HTERT RPE-1 (cell line): Measurements from ENCODE around the gene AEBP1.

Source experiments
- in situ Hi-C: fragments of 300-500 bp; cut with MboI; formaldehyde crosslinking; loops from 4 replicates; pipeline ENCODE4 v1.14.3; 2020; ENCODE audit warnings: low sequenced_read_pairs

AEBP1 gene

DNA sequence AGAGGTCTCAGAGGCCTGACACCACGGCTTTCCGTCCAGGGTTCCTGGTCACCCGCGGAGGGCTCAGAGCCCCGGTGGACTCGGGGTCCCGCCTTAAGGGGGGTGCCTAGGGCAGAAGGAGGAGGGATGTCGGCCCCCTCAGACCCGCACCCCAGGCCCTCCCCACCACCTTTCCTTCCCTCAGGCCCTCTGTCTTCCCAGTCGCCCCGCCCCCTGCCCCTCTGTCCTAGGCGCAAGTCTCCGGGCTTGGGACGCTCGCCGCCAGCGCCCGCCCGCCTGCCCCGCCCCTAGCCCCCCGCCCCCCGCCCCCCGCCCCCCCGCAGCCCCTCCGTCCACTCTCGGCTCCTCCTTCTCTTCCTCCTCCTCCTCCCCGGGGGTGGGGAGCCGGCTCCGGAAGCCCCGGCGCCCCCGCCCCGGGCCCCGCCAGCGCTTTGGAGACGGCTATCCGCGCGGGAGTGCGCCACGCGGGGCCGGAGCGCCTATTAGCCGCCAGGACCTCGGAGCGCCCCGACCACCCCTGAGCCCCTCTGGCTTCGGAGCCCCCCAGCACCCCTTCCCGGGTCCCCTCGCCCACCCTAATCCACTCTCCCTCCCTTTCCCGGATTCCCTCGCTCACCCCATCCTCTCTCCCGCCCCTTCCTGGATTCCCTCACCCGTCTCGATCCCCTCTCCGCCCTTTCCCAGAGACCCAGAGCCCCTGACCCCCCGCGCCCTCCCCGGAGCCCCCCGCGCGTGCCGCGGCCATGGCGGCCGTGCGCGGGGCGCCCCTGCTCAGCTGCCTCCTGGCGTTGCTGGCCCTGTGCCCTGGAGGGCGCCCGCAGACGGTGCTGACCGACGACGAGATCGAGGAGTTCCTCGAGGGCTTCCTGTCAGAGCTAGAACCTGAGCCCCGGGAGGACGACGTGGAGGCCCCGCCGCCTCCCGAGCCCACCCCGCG, at the start of gene AEBP1:
AEBP1 (plus strand) TSS at position 423 of the 937 bp plus-strand sequence; CDS start at position 744, 321 bp downstream.
- in situ Hi-C loops = no loop called here

DNA sequence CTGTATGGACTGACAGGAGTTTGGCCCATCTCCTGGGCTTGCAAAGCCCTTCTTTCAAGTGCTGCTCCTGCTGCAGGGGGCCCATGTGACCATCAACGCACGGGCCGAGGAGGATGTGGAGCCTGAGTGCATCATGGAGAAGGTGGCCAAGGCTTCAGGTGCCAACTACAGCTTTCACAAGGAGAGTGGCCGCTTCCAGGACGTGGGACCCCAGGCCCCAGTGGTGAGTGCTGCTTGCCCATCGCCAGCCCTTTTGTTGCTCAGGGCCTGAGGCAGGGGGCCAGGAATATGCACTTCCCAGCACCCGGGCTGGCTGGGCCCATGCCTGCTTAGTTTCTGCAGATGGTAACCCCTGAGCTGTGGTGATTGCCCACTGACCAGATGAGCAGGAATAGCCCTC, 47.5 kb upstream of the AEBP1 start:
- in situ Hi-C loops = no loop called here

DNA sequence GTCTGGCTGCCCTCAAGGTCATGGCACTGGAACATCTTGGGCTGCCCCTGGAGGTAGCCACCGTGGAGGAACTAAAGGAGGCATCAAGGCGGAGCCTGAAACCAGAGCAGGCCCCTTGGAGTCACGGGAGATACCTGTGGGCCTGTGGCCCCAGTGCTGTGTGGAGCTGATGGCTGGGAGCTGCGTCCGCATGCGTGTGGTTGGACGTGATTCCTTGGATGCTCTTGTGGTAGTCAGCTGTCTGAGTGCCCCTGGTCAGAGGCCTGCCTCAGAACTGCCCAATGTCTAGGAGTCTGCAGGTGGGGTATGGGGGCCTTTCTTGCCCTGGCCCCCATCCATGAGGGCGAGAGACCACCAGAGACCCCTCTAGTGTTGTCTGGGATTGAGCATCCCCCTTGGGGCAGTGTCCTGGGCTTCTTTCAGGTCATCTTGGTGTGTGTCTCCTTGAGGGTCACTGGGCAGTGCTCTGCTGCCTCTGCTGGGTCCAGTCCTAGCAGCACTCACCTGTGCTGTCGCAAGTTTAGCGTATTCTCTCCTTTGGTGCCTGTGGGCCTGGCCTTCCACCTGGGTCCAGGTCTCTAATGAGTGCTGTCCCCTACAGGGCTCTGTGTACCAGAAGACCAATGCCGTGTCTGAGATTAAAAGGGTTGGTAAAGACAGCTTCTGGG, 46.8 kb upstream of the AEBP1 start:
- in situ Hi-C loops = no loop called here

DNA sequence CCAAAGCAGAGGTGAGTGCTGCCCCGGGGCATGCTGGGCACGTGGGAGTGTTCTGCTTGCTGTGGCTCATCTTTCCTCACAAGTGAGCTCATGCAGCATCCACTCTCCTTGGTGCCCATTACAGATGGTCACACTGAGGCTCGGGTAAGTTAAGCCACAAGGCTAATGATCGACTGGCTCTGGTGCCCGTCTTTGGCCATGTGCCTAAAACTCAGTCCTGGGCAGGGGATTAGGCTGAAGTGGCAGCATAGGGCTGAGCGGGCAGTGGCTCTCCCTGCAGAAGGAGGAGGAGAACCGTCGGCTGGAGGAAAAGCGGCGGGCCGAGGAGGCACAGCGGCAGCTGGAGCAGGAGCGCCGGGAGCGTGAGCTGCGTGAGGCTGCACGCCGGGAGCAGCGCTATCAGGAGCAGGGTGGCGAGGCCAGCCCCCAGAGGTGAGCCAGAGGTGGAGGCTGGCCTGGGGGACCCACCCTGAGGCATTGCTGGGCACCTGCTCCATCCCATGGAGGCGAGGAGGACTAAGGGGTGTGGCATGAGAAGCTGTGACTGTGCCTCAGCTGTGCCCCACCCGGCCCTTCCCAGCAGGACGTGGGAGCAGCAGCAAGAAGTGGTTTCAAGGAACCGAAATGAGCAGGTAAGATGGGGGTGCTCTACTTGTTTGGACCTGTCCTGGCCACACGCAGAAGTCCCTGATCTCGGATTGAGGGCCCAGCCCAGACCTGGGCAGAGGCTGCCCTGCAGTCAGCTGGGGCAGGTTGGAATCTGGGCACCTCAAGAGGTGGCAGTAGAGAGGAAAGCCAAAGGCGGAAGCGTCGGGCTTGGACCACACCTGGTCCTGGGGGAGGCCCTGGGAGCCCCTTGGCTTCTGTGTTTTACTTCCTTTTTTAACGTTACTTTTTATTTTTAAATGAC, 46.0 kb upstream of the AEBP1 start:
- in situ Hi-C loops = no loop called here

DNA sequence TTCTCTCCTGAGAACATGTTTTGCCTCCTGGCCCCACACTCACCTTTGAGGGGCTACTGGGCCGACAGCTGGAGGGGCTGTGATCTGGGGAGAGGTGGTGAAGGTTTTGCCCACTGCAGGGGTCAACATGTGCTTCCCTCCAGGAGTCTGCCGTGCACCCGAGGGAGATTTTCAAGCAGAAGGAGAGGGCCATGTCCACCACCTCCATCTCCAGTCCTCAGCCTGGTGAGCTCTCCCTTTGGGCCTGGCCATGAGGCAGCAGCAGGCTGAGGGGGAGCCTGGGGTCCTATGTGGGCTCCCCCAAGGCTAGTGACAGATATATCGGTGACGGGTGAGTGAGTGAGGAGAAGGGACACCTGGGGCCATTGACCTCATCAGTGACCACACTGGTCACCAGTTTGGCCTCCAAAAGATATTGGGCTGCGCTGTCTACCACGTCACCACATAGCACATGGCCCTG, 45.4 kb upstream of the AEBP1 start:
- in situ Hi-C loops = no loop called here

DNA sequence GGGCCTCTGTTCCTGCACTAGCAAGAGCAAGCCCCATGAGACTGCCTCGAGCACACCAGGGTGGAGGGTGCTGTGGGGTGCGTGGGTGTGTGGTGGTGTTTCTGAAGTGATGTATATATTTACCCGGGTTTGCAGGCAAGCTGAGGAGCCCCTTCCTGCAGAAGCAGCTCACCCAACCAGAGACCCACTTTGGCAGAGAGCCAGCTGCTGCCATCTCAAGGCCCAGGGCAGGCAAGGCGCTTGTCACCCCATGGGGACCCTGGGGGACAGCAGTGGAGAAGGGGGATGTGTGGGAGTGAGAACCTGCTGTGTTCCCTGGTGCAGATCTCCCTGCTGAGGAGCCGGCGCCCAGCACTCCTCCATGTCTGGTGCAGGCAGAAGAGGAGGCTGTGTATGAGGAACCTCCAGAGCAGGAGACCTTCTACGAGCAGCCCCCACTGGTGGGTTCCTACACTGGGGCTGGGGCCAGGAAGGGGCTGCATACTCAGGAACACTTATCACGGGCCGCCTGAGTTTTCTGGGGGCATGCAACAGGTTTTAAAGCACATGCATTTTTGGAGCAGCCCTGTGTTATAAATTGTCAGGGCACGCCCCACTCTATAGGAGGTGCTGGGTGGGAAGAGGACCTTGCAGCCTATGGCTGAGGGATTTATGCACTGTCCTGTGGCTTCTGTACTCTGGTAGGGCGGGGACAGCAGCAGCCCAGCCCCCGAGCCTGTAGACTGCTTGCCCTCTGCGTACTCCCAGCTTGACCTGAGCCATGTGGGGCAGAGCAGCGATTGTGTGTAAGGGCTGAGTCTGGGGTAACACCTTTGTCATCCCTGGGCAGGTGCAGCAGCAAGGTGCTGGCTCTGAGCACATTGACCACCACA, 44.7 kb upstream of the AEBP1 start:
- in situ Hi-C loops = no loop called here

DNA sequence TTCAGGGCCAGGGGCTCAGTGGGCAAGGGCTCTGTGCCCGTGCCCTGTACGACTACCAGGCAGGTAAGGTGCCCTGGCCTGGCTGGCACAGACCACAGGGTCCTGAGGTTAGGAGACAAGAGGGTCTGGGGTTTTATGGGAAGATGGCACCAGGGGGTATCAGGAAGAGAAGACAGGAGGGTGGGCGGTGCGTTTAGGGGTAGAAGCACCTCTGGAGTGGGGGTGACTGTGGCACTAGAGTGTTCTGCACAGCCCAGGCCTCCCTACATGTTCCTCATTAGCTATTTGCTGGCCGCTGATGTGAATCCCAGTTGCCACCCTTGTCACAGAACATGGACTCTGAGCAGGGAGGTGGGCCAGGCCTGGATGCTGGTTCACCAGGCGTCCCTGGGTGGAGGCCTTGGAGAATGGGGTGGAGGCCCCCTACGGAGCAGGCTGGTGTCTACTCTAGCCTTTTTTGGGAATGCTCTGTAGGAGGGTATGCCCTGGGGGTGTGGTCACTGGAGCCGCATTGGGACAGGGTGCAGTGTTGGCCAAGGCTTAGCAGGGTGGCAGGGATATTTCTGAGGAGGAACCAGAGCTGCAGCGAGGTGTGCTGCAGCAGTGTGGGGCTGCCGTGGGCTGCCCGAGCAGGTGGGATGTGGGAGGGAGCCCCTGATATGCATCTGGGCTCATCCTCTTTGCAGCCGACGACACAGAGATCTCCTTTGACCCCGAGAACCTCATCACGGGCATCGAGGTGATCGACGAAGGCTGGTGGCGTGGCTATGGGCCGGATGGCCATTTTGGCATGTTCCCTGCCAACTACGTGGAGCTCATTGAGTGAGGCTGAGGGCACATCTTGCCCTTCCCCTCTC, 43.8 kb upstream of the AEBP1 start:
- in situ Hi-C loops = no loop called here

DNA sequence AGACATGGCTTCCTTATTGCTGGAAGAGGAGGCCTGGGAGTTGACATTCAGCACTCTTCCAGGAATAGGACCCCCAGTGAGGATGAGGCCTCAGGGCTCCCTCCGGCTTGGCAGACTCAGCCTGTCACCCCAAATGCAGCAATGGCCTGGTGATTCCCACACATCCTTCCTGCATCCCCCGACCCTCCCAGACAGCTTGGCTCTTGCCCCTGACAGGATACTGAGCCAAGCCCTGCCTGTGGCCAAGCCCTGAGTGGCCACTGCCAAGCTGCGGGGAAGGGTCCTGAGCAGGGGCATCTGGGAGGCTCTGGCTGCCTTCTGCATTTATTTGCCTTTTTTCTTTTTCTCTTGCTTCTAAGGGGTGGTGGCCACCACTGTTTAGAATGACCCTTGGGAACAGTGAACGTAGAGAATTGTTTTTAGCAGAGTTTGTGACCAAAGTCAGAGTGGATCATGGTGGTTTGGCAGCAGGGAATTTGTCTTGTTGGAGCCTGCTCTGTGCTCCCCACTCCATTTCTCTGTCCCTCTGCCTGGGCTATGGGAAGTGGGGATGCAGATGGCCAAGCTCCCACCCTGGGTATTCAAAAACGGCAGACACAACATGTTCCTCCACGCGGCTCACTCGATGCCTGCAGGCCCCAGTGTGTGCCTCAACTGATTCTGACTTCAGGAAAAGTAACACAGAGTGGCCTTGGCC, 43.0 kb upstream of the AEBP1 start:
- in situ Hi-C loops = no loop called here

DNA sequence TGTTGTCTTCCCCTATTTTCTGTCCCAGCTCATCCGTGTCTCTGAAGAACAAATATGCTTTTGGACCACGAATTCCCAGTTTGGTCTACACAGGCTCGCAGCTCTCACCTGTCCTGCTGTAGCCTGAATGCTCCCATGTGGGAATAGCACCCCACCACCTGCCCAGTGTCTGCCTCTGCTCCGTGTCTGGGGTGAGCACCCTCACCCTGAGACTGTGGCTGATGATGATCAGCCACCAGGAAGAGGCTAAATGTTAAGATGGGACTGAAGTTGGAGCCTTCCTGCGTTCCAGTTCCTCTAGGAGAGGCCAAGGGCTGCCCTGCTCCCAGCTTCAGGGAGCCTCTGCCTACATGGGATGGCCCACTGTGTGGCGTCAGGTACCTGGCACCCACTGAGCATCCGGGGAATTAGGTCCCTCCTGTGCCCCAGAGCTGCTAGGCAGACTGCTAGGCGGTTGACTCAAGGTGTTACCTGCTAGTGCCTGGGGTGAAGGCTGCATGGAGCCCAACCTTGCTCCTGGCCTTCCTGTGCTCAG, 42.4 kb upstream of the AEBP1 start:
- in situ Hi-C loops = no loop called here

DNA sequence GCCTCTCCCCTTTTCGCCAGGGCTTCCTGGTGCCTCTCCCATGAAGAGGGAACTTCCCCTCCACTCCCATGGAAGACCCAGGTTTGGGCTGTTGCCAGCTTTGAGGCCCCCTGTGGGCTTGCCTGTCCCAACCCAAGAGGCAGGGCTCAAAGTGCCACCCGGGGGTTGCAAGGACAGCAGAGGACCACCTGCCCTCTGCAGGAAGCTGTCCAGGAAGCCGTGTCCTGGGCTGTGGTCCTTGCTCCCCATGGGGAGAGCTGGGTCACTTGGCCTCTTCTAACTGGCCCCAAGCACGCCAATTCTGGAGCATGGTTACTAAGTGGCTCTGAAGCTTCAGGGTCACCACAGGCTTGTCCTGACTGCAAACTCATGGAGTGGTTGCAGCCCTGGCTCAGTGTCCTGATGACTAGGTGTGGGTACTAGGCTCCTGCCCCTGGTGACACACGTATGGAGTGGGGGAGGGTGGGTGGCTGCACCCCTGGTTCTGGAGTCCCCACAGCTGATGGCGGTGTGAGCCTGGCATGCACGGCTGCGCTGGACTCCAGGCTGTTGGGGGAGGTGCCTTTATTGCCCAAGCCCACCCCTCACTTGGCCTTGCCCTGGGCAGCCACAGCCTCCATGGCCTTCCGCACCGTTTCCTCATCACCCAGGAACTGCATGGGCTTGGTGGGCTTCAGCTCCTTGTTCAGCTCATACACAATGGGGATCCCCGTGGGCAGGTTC, 41.8 kb upstream of the AEBP1 start:
- in situ Hi-C loops = no loop called here

GRCh38 chr7:44062903-44063295, 41.2 kb upstream of the AEBP1 start:
- in situ Hi-C loops = no loop called here

GRCh38 chr7:44063547-44063893, 40.6 kb upstream of the AEBP1 start:
- in situ Hi-C loops = no loop called here

DNA sequence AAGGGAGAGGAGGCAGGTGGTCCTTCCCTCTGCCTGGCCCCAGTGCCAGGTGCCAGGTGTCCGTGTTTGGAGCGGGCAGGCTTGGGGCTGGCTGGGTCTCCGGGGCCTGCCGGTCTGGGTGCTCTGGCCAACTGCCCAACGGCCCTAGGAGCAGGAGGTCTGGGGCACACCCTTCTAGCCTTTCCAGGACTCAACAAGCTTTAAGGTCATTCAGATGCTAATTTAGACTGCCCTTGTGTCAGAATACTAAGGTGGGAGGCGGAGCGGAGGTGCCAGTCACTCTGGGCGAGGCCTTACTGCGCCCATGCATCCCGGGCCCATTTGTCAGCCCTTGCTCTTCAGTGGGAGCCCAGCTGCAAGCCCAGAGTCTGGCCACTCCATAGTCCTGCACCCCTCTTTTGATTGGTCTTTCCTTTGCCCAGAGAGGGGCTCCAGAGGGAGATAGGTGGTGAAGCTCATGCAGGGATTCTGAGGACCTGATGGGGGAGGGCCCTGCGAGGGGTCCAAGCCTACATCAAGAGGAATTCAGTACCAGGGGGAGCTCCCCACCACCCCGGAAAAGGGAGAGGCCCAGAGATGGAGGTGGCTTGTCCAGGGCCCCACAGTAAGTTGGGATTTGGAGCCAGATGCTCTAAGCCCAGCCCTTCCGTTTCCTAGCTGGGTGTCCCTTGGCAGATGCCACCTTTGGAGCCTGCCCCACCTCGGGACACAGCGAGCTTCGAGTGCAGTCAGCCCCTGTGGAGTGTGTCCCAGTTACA, 40.1 kb upstream of the AEBP1 start:
- in situ Hi-C loops = no loop called here

GRCh38 chr7:44064791-44065430, 39.2 kb upstream of the AEBP1 start:
- in situ Hi-C loops = no loop called here

DNA sequence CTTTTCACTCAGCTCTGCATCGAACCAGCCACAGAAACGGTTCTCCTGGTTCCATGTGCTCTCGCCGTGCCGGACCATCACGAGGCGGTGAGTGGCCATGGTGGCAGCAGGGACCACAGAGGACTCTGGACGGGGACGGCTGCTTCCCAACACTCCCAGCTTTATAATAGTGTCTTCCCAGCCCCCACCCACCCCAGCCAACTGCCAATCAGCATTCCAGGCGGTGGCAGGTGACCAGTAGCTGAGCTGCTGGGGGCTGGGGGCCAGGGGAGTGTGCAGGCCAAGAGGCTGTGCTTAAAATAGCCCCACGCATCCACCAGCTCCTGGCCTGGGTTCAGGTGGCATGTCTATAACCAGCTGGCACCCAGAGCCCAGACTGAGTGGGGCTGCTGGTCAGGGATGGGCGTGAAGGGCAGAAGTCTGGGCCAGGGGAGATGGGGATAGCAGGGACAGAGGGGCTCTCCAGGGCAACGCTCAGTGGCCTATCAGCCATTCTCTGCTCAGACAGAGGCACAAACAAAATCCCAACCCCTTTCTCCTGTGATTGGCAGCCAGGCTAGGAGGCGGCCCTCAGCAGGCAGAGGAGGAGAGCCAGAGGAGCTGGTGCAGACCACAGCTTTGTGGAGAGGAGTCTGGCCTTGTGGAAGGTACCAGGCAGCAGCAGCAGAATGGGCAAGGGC, 38.6 kb upstream of the AEBP1 start, which contains the start of gene PGAM2:
PGAM2 (minus strand) TSS at position 137 of the 680 bp plus-strand sequence; CDS start at position 99, 38 bp downstream.
- in situ Hi-C loops = no loop called here

DNA sequence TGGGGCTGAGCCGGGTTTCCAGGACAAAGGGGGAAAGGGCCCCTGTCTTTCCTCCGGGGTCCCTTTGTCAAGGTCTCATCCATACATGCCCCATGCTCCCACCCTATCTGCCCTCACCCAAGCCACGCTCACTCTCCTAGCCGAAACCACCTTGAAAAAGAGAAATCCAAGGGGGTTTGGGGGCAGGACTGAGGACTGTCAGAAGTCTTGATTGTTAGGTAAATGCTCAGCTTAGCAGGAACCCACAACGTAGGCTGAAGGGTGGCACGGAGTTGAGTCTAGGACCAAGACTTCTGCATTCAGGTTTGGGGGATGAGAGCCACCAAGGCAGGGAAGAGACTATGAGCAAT, 38.1 kb upstream of the AEBP1 start:
- in situ Hi-C loops = no loop called here
